ENCODE measurements around the gene EPHB1. TPM values are rescaled to one million over a fixed set of nuclear protein-coding genes. Genes with fewer than 3 reads are reported as not detected.

EPHB1 gene
- total RNA-seq, 1 experiment from 2014 or later, result 0.73 TPM

- H3K27ac Mint-ChIP-seq (ENCODE audit: unreplicated experiment), result no peak overlapping the region
- no TSS peak for BruUV-seq (replicated peaks)
- no peaks in the 10 kb centered on the region for H3K9me3 Mint-ChIP-seq (ENCODE audit: low read depth, unreplicated experiment)
- CTCF ChIA-PET, result interaction anchor here (0.8 to 1.8 kb wide), 6 partner anchors 12 to 748 kb away, joined by 3 to 19 read pairs (median 4); no protein-coding TSS in a partner anchor
- no peak overlapping the region for H3K4me3 Mint-ChIP-seq (ENCODE audit: low read depth, unreplicated experiment)
- intact Hi-C loops (cut with micrococcal nuclease; ENCODE audit: unreplicated experiment), result loop anchor here (1.0 to 10.0 kb wide), 2 partner anchors 101 to 155 kb away; partner anchors contain the start of gene KY
- no peak for TF ChIP-seq CTCF (IDR thresholded peaks at IDR 0.05; ENCODE audit: unreplicated experiment)
- no peaks in the 10 kb centered on the region for H3K36me3 Mint-ChIP-seq (ENCODE audit: insufficient read depth, unreplicated experiment)
- H3K27me3 Mint-ChIP-seq (ENCODE audit: unreplicated experiment), result peaks cover 68% of the 10 kb centered on the region
- no peaks in the 10 kb centered on the region for H3K4me1 Mint-ChIP-seq (ENCODE audit: low read depth, unreplicated experiment)
- no peak for DNase-seq
Measured at GRCh38 chr3:134755821-134756220, 39.2 kb upstream of the EPHB1 start.

GRCh38 chr3:134757549-134758069 is 37.5 kb upstream of the EPHB1 start:
- BruUV-seq (replicated peaks), result no TSS peak
- CTCF ChIA-PET, result no interaction called here
- peaks cover 66% of the 10 kb centered on the region for H3K27me3 Mint-ChIP-seq (ENCODE audit: unreplicated experiment)

GRCh38 chr3:134761213-134761612 is 33.8 kb upstream of the EPHB1 start:
- BruUV-seq (replicated peaks), result no TSS peak

More at GRCh38 chr3:134757549-134758069, 37.5 kb upstream of the EPHB1 start:
- DNase-seq, result no peak
- no peaks in the 10 kb centered on the region for H3K9me3 Mint-ChIP-seq (ENCODE audit: low read depth, unreplicated experiment)
- intact Hi-C loops (cut with micrococcal nuclease; ENCODE audit: unreplicated experiment), result loop anchor here (10.0 kb wide), 1 partner anchor 103 kb away; the partner anchor contains the start of gene KY
- TF ChIP-seq CTCF (IDR thresholded peaks at IDR 0.05; ENCODE audit: unreplicated experiment), result no peak
- H3K27ac Mint-ChIP-seq (ENCODE audit: unreplicated experiment), result no peak overlapping the region
- no peaks in the 10 kb centered on the region for H3K4me1 Mint-ChIP-seq (ENCODE audit: low read depth, unreplicated experiment)
- no peaks in the 10 kb centered on the region for H3K36me3 Mint-ChIP-seq (ENCODE audit: insufficient read depth, unreplicated experiment)
- no peak overlapping the region for H3K4me3 Mint-ChIP-seq (ENCODE audit: low read depth, unreplicated experiment)

GRCh38 chr3:134762016-134762415 is 33.0 kb upstream of the EPHB1 start:
- intact Hi-C loops (cut with micrococcal nuclease; ENCODE audit: unreplicated experiment), result no loop called here
- Mint-ChIP-seq H3K27me3 (ENCODE audit: unreplicated experiment) (peaks cover 75% of the 10 kb centered on the region), H3K4me3 (ENCODE audit: low read depth, unreplicated experiment) (no peak overlapping the region), H3K4me1 (ENCODE audit: low read depth, unreplicated experiment) (no peaks in the 10 kb centered on the region), H3K36me3 (ENCODE audit: insufficient read depth, unreplicated experiment) (no peaks in the 10 kb centered on the region), H3K9me3 (ENCODE audit: low read depth, unreplicated experiment) (no peaks in the 10 kb centered on the region), H3K27ac (ENCODE audit: unreplicated experiment) (no peak overlapping the region)
- no TSS peak for BruUV-seq (replicated peaks)
- CTCF ChIA-PET, result no interaction called here
- no peak for DNase-seq
- TF ChIP-seq CTCF (IDR thresholded peaks at IDR 0.05; ENCODE audit: unreplicated experiment), result no peak

More at GRCh38 chr3:134761213-134761612, 33.8 kb upstream of the EPHB1 start:
- no peak for DNase-seq
- Mint-ChIP-seq H3K4me3 (ENCODE audit: low read depth, unreplicated experiment) (no peak overlapping the region), H3K27ac (ENCODE audit: unreplicated experiment) (no peak overlapping the region), H3K36me3 (ENCODE audit: insufficient read depth, unreplicated experiment) (no peaks in the 10 kb centered on the region), H3K9me3 (ENCODE audit: low read depth, unreplicated experiment) (no peaks in the 10 kb centered on the region), H3K4me1 (ENCODE audit: low read depth, unreplicated experiment) (no peaks in the 10 kb centered on the region), H3K27me3 (ENCODE audit: unreplicated experiment) (peaks cover 75% of the 10 kb centered on the region)
- intact Hi-C loops (cut with micrococcal nuclease; ENCODE audit: unreplicated experiment), result no loop called here
- no peak for TF ChIP-seq CTCF (IDR thresholded peaks at IDR 0.05; ENCODE audit: unreplicated experiment)
- CTCF ChIA-PET, result no interaction called here

All from Calu3 (cell line).